ENCODE measurements around the gene ALK.

The ALK gene

DNA sequence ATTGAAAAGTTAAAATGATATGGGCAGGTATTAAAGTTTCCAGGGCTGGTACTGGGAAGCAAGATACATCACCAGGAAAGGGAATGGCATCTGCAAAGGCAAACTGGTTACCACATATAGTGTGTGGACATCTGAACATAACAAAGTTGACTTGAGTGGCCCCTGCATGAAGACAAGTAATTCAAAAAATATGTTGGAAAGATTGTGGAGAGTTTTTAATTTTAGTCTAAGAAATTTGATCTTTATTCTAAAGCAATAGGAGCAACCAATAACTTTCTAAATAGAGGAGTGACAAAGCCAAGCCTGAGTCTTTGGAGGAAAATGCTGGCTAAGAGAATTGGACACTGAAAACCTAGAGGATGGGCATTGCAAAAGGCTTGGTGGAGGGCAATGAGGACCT, 278.2 kb downstream of the ALK start:
- FAIRE-seq: no peak

DNA sequence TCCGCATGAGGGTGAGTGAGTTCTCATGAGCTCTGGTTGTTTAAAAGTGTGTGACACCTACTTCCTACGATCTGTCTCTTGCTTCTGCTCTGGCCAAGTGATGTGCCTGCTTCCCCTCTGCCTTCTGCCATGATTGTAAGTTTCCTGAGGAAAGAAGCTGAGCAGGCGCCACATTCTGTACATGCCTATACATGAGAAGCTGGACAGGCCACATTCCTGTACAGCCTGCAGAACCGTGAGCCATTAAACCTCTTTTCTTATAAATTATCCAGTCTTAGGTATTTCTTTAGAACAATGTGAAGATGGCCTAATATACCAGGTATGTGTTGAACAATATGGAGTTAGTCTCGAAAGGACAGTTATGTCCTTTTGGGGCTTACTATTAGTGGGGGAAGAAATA, 281.0 kb downstream of the ALK start:
- FAIRE-seq: no peak

- FAIRE-seq: no peak
Observed at GRCh38 chr2:29638641-29639040, 282.7 kb downstream of the ALK start.

- no peak for FAIRE-seq
Observed at GRCh38 chr2:29634916-29635315, 286.5 kb downstream of the ALK start.

- no peak for FAIRE-seq
Observed at GRCh38 chr2:29632018-29632417, 289.4 kb downstream of the ALK start.

DNA sequence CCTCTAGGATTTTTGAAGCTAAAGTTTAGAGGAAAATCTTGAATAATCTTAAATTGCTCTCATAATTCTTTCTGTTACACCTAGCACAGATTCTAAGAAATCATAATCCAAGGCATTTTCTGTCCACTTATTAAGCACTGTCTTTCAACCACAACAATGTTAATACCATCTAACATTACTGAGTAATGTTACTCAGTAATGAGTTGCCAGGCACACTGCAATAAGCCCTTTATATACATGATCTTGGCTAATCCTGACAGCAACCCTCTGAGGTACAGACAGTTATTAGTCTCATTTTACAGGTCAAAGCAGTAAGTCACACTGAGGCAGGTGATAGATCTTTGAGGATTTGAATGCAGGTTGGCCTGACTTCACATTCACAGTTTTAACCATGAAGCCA, 291.9 kb downstream of the ALK start:
- FAIRE-seq: no peak

GRCh38 chr2:29628862-29629261, 292.5 kb downstream of the ALK start:
- FAIRE-seq: no peak

DNA sequence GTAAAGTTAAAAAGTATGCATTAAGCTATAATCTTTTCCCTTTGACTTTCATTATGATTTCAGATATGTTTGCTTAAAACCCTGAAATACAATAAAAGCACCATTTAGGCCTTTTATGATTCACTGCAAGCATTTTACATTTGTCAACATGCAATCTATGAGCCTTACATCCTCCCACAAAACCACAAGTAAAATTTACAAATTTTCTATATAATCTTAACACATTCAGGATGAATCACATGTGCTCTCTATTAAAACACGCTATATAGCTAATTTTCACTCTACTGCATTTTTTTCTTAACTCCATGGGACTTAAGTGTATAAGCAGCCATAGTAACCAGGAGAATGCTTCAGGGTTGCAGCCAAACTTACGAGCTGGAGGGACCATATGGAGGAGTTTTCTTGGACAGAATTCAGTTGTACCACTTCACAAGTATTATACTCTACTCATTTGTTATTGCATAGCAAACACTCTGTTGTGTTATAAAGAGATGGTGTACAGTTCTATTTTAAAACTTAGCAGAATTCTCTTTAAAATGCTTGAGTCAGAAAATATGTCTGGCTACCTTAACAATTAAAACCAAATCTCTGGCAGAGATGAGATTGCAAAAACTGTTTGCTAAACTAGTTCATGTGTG, 293.2 kb downstream of the ALK start:
- no peak for FAIRE-seq

GRCh38 chr2:29627279-29627711, 294.1 kb downstream of the ALK start:
- no peak for FAIRE-seq

DNA sequence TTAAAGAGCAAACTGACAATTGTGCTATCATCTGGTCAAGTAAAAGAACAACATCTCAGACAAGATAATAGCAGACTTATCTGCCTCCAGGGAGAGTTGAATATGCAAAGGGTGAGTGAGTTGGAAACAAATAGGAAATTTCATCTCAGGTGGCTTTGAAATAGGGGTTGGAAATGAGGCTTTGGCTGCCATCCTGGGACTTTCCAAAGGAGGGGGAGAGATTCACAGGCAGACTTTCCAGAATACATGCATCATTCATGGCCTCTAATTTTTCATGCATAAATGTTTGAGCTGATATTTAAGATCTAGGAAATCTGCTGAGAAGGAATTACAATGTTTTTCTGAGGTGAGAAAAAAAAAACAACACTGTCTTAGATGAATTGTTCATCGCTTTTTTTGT, 300.5 kb downstream of the ALK start:
- no peak for FAIRE-seq

- no peak for FAIRE-seq
Observed at GRCh38 chr2:29619689-29620088, 301.7 kb downstream of the ALK start.

GRCh38 chr2:29618024-29618423, 303.4 kb downstream of the ALK start:
- FAIRE-seq: no peak

DNA sequence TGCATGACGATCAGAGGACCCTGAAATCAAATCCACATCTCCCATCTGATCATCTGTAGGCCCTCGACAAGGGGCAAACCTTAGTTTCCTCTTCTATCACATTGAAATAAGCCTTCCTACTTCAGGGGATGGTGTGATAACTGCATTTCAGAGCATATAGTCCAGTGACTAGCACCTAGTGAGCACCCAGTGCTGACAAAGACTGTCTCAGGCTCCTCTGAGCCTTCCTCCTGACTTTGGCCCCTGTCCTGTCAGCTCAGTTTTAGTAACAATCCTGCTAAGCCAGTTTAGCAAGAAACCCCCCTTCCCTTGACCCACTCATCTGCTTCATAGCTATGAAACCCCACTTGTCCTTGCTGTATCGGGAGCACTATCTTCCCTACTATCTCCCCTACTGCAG, 304.0 kb downstream of the ALK start:
- FAIRE-seq: no peak

DNA sequence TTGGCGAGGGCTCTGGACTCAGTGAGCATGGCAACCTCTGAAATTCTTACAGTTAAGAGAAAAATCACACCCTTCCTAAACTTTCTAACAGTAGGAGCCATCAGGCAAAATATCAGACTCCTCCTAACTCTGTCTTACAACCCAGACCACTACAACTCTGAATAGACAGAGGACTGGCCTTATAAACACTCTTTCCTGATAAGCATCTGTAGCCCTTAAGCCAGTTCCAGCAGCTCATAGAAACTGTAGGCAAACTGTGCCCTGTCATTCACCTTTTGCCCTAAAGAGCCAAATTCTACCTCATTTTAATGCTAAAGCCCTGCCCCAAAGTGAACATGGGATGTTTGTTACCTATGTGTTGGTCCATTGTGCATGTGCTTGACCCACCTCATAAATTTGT, 304.8 kb downstream of the ALK start:
- no peak for FAIRE-seq

DNA sequence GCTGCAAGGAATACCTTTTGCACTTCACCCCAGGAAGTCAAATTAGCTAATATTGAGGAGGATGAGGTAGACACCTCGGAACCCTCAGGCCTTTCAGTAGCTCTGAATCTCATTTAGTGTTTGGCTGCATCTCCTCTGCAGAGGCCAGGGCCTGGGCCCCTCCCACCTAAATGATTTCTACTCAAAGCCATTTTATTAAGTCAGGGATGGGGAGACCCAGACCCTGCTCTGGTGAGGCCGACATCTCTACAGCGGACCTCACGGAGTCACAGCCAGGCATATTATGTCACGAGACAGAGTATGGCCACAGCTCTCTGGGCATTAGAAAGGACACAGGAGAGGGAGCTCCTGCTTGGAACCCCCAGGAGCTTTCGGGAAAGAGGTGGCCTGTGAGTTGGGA, 305.5 kb downstream of the ALK start:
- FAIRE-seq: no peak

DNA sequence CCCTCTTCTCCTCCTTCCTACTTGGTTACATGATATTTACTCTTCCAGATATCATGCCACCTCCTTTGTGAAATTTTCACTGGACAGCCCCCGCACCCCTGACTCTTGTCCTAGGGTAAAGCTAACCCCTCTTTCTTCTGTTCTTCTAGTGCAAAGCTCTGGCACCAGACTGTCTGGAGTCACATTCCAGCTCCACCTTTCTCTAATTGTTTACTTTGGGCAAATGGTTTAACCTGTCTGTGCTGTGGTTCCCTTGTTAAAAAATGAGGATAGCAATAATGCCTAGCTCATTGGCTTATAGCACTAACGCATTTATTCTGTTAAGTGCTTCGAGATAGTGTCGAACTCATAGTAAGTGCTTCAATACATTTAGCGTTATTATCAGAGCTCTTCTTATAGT, 306.2 kb downstream of the ALK start:
- FAIRE-seq: no peak

DNA sequence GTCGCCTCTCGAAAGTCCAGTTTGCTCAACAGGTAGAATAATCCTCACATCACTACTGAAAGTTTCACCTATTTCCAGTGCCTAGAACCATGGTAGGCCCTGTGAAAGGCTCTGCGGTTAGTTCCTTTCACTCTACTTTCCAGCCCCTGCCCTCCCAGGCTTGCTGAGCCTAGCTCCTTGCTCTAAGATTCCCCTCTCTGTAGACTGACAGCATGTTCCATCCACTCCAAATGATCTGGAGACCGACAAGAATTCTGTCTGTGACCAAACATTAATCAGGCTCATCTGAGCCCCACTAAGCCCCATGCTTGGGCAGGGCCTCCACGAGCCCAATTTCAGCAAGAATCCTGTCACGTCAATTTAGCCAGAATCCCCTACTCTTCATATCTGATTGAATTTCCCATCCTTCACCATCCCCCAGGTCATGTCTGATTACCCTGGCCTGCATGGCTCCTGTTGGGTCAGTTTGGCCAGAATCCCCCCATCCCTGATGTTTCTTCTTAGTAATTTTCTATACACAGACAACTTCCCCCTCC, 307.0 kb downstream of the ALK start:
- no peak for FAIRE-seq

- no peak for FAIRE-seq
Observed at GRCh38 chr2:29613792-29614266, 307.6 kb downstream of the ALK start.

DNA sequence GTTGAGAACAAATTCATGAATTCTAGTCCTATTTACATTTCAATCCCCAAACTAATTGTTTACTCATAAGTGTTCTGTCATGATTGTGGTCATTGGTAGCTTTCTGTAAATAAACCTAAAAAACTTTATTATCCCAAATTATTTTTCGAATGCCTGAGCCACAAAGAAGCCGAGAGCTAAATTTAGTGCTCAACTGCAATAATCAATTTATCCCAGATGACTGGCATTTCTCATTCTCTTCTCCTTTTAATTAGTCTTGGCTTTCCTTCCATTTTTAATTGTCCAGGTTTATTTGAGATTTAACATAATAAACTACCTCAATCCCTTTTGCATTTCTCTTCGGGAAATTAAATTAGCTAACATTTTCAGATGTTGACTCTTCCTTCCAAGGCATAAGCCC, 308.3 kb downstream of the ALK start:
- no peak for FAIRE-seq

GRCh38 chr2:29612568-29612967, 308.8 kb downstream of the ALK start:
- FAIRE-seq: no peak

- no peak for FAIRE-seq
Observed at GRCh38 chr2:29611850-29612249, 309.5 kb downstream of the ALK start.

DNA sequence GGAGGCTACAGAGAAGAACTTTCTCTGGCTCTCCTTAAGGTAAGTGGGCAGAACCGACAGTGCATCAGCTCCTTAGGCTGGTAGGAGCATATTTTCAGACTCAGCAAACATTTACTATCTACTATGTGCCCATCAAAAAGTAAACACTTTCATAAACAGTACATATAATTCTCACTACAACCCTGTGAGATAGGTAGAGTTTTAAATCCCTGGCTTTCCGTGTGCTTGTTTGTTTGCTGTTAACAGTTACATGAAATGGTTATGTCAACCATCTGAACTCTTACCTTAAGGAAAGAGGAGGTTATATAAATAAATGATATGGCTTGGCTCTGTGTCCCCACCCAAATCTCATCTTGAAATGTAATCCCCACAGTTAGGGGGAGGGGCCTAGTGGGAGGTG, 310.1 kb downstream of the ALK start:
- no peak for FAIRE-seq

DNA sequence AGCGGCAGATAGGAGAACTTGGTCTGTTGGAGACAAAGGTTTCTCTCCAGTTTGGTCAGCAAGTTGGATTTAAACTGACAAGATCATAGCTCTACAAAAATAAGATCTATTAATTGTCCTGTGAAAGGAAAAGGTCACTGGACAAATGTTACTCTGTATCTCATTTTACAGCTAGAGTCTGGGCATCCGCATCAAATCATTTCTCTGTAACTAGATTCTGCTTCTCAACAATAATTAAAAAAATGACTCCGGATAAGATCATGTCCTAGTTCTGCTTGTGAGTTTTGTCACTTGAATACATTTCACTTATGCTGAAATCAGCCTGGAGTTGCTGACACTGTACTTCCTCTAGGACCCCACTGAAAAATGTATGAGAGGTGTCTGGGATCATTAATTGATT, 310.8 kb downstream of the ALK start:
- no peak for FAIRE-seq

DNA sequence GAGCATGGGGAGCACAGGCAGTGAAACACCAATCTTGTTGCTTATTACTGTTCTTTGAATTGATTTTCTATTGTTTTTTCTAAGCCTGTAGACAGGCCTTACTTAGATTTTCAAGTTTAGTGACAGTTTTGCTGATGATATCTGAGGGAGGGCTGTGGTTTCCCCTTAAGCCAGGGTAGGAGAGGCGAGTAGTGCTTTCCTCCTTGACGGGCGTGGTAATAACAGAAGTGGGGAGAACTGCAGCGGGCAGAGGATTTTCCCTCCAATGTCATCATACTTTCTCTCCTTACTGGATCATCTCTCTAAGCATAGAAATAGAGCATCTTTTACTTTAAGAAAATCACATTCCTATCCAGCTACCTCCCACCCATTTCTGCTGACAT, 314.4 kb downstream of the ALK start:
- no peak for FAIRE-seq

All from A204.1 (cell line).